GM21447 (cell line): ENCODE data around the gene CBX7.

ENCODE experiments used
- ATAC-seq: cut with Tn5 transposase; IDR thresholded peaks from one replicate; pipeline ENCODE4 v1.9.1; 2021; ENCODE audit not compliant: unreplicated experiment

Gene CBX7

DNA sequence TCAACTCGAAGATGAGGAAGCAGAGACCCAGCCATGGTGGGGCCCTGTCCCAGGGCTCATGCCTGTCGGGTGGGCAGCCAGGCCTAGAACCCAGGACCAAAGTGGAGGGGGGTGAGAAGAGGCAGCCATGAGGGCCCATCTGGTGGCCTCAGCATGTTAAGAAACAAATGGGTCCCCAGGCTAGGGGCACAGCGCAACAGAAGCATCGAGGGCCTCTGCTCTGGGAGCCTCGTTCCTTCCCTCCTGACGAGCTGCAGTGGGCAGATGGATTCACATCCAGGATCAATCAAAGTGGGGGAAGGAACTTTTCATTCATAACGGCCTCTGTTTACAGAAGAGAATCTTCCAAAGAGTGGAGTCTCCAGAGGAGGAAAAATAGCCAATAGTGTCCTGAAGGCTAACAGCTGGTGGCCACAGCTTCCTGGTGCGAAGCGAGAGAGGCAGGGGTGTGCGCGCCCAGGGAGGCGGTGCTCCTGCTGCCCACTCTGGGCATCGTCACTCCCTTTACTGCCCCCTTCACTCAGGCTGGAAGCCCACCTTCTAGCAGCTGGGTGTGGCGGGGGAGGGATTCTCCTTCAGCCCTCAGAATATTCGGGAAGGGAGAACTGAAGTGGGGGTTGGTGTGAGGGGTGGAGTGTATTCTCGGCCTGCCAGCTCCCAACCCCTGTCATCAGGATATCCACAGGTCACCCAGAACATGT is 4.3 kb downstream of the CBX7 start:
- no peak for ATAC-seq

DNA sequence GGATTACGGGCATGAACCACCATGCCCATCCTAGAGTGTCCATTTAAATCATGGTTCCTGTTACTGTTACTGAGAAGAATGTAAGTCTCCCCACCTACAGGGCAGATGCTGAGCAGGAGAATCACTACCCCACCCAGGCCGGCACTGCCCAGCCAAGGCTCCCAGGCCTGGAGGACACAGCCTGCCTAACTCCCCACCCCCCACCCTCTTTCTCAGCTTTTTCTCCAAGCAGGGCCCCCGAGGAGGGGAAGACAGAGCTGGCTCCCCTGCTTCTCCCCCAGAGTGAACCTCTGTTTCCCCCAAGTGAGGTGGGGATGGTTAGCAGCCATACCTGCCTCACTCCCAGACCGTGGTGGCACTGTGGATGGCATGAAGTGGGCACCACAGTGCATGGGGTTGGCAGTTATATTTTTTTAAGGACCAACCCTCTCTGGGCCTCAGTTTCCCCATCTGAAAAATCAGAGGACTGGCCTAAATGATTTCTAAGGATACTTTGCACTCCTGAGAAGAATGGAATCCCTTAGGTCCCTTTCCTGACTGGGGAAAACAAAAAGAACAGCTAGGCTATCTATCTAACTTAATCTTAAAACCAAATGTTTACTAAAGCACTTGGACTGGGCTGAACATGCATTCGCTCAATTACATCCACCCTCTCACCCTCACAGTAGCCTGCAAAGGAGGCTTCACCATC is 5.0 kb downstream of the CBX7 start:
- ATAC-seq, result no peak

DNA sequence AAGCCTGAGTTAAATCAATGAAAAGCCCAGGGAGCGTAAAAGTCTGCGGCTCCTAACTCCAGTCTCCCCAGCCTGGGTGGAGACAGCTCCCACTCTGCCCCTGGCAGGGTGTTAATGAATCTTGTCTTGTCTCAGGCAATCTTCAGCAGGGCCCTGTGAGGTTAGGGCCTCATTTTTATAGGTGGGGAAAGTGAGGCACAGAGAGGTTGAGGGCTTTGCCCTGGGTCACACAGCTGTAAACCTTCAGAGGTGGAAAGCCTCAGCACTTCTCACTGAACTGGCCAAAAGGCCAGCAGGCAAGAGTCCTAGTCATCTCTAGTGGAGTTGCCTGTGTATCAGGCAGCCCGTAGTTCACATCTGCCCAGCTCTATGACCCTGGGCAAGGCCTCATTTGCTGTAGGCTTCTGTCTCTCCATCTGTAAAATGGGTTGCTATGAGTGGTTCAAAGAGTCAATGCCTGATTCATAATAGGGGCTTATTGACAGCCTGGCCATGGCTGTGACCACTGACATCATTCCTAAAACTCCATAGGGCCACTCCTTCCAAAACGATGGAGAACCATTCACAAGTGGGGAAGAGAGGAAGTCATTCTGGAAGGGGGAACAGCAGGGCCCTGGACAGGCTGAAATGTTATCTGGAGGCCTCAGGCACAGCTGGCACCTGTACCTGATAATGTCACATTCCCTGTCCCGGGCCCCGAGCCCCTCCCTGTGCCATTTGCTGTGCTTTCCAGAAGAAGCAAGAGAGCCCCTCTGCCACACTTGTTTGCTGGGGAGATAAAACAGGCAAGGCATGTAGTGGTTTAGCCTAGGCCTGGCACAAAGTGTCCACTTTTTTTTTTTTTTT is 6.0 kb downstream of the CBX7 start:
- no peak for ATAC-seq

DNA sequence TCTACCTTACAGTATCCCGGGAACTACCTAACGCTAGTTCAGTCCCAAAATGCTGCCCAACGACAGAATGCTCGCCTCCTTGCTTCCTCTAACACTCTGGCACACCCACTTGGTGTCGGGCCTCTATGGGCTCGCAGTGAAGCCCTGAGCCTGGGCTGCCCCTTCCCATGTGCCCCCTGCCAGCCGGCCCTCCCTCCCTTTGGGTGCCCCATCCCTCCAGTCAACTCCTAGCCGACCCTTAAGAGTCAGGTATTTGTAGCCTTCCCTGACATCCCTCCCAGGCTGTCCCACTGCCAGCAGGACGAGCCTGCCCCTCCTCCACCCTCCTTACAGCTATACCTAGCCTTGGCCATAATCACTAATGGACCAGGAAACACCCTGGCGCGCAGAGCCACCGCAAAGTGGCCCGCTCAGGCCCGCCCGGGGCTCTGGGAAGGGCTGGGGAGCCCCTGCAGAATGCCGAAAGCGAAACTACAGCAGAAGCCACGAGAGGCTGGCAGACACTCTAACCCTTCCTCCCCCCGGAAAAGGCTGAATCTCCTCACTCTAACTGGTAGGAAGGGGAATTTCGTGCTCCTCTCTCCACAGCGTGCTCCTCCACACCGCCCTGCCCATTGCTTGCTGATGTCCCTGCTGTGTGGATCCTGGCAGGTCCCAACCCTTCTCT is 8.2 kb downstream of the CBX7 start:
- ATAC-seq, result peak; percentile 49

DNA sequence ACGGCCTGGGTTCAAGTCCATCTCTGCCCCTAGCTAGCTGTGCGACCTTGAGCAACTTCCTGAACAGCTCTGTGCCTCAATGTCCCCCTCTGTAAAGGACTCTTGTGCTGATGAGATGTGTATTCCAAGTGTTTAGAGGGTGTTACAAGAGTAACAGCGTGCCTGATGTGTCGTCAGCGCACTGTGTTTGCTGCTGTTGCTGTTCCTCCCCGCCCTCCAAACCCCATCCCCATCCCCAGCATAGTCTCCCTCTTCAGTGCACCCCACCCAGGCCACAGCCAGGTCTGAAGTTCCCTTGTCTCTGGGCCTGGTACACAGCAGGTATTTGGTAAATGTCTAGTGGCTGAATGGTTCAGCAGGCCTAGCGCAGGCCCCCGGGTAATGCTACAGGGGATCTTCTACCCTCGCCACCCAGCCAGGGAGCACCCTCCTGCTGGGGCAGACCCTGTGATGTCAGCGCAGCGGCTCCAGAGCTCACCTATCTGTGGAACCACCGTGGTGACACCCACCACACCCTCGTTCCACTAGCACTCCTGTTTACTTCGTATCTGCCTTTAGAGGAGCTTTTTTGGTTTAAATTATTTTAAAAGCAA is 10.3 kb downstream of the CBX7 start:
- no peak for ATAC-seq

DNA sequence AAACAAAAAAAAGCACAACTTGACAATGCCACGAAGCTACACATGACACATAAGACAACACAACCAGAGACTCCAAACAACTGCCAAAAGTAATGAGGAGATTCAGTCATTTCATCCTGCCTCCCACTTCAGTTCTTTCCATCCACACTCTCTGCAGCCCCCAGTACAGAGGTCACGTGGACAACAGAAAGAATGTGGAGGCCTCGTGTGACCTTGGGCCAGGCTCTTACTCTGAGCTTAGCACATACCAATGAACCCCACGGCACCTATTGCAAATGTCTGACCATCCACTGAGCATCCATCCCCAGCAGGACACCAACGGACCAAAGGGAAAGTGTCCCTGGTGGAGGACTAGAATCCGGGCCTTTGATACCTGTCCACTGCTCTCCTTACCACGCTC is 12.5 kb downstream of the CBX7 start:
- ATAC-seq, result no peak

DNA sequence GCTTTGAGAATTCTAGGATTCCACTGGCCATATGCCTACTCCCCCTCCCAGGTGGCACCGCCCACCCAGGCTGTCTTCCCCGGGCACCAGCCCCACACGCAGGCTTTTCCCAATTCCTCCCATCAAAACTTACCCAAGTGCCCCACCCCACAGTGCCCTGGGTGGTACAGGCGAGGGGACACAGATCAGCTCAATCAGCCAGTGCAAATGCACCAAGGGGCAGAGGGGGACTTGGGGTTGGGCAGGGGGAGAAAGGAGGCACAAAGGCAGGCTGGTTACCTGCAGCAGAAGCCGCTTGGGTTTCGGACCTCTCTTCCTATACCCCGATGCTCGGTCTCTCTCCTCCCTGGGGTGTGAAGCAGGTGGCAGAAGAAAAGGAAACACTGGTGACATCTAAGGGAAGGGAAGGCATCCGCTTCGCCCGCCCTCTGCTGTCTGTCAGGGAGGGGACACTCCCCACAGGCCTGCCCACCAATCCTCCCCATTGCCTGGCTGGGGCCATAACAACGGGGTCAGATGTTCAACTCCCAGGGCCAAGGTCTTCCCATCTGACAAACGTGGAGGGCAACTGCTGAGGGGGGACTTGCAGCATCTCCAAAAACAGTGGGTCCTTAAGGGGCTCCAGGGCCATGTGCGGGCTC is 14.0 kb downstream of the CBX7 start:
- no peak for ATAC-seq

DNA sequence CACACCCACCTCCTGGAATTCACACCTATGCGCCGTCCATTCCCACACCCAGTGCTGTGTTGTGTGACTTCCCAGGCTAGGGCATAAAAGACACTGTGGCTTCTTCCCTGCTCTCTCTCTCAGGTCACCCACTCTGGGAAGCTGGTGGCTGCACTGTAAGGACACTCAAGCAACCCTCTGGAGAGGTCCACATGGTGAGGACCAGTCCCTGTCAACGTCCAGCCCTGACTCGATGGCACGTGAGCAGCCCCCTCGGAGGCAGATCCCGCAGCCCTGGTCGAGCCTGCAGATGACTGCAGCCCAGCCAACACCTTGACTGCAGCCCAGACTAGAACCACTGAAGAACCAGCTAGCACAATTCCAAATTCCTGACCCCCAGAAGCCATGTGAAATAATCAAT is 16.2 kb downstream of the CBX7 start:
- ATAC-seq, result no peak

DNA sequence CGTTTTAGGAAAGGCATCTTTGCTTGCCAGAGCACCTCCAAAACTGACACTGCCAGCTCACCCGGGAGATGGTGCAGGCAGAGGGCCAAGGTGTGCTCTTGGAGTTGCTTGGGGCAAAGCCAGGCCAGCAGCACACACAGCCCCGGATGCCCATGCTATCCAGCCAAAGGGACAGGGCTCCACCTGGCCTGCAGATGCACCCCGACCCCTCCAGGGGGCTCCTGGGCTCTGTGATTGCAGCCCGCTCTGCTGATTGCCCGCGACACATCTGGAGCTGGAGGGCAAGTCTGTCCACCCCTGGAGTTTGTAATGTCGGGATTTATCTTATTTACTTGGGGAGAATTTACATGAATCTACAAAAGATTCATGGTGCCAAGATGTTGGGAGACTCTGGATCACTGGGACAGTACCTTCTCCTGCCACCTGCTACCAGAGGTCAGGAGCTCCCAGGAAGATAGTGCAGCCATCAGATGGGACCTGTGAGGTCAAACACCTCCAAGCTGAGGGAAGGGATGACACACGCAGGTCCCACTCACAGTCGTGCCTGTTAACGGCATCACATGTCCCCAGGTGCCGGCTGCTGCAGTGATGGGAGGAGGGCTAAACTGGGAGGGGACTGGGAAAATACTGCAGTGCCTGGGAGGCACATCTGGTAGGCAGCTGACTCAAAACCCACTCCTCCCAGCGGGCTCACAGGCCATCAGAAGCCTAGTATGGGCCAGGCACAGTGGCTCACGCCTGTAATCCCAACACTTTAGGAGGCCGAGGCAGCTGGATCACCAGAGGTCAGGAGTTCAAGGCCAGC is 17.2 kb downstream of the CBX7 start:
- no peak for ATAC-seq

DNA sequence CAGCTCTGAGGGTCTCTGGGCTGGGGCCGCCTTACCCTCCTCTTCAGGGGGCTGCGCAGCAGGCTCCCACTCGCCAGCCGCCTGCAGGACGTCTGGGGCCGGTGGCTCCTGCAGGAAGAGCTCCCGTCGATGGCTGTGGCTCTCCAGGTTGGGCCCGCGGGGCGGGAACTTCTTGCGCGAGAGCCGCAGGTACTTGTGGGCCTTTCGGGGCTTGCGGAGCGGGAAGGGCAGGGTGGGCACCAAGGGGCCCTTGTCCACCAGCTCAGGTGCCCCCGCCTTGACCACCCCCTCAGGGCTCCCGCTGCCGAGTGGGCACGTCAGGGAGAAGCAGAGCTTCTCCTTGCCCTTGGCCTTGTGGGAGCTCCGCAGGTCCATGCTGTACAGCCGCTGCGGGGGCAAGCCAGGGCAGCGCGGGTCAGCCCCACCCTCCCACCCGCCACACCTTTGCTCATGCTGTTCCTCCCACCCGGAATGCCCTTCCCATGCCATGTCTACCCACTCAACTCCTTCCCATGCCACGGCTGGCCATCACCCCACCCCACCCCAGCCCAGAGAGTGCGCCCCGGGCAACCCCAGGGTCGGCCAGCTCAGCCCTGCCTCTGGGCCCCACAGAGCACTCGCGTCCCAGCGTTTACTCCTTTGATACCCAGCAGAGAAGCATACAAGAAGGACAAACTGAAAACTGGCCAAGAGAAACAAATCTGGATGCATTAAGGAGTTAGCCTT is 18.0 kb downstream of the CBX7 start:
- no peak for ATAC-seq

DNA sequence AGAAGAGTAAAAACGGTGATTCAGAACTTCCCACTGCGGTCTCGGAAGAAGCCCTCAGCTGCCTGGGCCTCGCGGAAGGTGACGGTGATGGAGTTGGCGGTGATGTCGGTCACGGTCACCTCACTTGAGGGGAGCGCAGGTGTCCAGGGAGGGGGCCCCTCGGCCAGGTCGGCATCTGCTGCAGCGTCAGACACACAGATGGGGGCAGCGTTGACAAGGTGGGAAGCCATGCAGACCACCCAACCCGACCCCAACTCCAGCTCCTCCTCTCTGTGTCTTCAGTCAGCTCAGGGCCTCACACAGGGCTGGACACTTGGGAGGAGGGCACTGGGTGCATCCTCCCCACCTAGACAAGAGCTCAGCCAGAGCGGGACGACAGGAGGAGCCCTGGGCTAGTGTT is 18.6 kb downstream of the CBX7 start:
- no peak for ATAC-seq

DNA sequence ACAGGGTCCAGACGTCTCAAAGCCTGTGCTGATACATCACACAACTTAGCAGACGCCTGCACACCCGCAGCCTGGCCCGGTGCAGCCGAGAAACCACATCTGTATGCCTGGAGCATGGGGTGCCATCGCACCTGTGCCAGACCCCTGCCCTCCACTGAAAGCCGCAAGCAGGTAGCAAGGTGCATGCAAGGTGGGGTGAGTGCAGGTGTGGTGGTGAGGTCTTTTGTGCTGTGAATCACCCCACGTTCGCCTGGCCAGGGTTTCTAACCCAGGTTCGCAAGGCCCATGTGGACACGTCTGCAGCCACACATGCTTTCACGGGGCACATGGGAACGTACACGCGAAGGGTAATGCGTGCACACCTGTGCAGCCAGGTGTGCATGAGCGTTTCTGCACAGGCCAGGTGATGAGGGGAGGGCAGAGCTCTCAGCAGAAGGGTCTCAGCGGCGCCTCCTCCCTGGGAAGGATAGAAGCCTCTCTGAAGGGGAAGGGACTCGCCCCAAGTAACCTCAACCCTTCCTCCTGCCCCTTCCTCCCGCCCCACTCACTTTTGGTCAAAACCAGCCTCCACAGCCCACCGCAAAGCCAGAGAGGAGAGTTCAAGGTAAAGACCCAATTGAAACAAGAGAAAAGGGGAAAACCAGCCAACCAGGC is 19.5 kb downstream of the CBX7 start:
- ATAC-seq, result no peak

DNA sequence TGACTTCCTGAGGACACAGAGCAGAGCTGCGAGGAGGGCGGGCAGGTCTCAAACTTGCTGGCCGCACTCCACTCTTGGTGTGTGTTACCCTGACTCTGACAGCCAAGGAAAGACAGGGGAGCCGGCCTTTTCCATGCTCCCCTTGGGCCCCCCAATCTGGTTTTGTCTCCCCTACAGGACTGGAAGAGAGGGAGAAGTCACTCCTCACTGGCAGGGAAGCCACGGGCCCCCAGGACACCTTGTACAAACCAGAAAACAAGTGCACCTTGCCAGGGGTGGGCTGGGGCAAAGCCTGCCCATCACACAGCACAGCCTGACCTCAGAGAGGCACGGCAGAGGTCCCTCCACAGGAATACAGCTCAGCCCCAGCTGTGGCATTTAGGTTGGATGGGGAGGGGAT is 20.2 kb downstream of the CBX7 start:
- ATAC-seq, result no peak

DNA sequence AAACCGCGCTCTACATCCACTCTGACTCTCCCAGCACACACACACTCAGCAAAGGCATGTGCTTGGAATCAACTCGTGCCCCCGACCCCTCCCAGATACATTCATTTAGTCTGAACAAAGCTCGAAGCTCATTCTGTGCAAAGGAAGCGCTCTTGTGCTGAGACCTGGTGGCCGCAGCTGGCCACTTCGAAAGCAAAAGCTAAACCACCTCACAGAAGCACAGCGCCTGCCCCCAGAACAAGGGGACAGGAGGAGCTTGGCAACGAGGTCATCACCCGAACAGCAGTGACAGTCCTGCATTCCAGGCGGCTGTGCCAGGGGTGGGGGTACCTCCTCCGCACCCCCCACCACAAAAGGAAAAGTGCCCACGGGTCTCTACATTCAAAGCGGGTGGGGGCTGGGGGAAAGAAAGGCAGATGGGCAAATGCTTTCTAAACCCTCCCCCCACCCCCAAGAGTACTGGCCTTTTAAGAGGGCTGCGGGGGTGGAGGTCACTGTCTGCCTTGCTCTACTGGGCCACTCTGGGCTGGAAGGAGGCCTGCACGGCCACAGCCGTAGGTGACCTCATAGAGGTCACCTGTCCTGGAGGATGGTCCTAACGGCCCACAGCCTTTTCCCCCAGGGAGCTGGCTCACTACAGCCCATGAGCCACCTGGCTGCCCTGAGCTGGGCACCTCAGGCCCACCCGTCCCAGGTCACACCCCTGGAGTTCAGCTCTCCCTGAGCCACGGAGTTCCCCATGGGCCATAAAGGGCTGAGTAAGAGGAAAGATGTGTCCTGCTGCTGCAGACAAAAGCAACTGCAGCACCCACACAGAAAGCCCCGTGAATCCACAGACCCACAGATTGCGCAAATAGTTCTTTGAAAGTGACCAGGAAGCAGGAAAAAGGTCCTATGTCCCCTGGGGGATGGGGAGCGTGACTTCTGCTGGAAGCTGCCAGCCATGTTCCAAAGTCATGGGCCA is 21.3 kb downstream of the CBX7 start:
- ATAC-seq, result no peak

DNA sequence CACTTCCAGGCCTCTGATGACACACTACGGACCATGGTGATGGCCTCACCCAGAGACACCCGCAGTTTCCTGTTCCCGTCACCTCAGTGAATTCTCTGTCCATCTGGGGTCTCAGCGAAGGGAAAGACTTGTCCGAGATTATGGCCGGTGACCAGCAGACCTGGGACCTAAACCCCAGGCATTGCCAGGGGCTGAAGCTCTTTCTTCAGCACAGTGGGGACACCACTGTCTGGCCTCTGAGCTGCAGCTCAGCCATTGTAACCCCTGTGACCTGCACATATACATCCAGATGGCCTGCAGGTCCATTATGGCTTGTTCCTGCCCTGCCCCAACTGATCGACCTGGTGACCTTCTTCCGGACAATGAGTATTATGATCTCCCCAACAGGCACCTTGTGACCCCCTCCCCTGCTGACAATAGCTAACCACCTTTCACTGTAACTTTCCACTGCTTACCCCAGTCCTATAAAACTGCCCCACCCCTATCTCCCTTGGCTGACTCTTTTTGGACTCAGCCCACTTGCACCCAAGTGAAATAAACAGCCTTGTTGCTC is 22.3 kb downstream of the CBX7 start:
- ATAC-seq, result no peak

DNA sequence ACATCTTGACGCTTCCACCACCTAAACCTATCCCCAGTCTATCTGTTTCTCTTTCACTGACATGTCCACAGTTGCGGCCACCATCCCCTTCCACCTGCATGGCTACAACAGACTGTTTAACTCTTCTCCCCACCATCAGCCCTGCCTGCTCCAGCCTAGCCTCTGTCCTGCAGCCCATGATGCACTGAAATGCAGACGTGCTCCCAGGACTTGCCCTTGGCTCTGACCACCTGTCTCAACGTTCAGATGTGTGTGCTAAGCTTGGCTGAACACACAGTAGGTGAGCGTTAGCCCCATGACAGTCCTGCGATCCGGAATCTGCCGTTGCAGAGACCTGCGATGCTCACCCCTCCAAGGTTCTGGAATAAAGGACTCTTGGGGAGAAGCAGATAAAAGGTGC is 22.7 kb downstream of the CBX7 start:
- ATAC-seq, result no peak

DNA sequence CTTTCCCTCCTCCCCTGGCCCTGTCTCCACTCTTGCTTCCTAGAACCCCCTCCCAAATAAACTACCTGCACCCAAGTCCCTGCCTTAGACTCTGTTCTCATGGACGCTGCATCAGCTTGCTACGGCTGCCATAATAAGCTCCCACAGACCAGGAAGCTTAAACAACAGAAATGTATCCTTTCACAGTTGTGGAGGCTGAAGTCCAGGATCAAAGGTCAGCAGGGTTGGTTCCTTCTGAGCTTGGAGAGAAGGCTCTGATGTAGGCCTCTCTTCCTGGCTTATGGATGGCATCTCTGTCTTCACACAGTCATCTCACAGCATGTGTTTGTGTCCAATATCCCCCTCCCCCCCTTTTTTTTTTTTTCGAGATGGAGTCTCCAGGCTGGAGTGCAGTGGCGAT is 23.4 kb downstream of the CBX7 start:
- ATAC-seq, result no peak
